ENCODE data around the gene PIANP.

- TF ChIP-seq CTCF (conservative IDR thresholded peaks at IDR 0.05; ENCODE audit: low read length), result peak; percentile 31; the same call in 1 of the 2 replicates
- TF ChIP-seq EZH2phosphoT487 (IDR thresholded peaks at IDR 0.05; ENCODE audit: borderline replicate concordance, low read depth, low read length), result no peak
Observed at GRCh38 chr12:6703631-6704030, 3.0 kb upstream of the PIANP start.

Data from OCI-LY7 (cell line).